B cell (primary cell): ENCODE data around the gene DOK7.

Experiments
- CTCF ChIP-seq: fragments of 200-600 bp; IDR thresholded peaks from one replicate; pipeline ENCODE4 v1.8.0; 2022; ENCODE audit warnings: antibody characterized with exemption, mild to moderate bottlenecking
- EZH2 ChIP-seq: IDR thresholded peaks from 2 replicates; pipeline ENCODE4 v1.6.1; 2012; ENCODE audit warnings: borderline replicate concordance, low read depth, mild to moderate bottlenecking, moderate library complexity, low read length; ENCODE audit not compliant: insufficient read depth, poor library complexity, severe bottlenecking

- TF ChIP-seq CTCF (no peak), EZH2 (no peak)
Observed at GRCh38 chr4:3517731-3518510, 54.8 kb downstream of the DOK7 start.
